ENCODE results near the gene WNT5A.

WNT5A gene

DNA sequence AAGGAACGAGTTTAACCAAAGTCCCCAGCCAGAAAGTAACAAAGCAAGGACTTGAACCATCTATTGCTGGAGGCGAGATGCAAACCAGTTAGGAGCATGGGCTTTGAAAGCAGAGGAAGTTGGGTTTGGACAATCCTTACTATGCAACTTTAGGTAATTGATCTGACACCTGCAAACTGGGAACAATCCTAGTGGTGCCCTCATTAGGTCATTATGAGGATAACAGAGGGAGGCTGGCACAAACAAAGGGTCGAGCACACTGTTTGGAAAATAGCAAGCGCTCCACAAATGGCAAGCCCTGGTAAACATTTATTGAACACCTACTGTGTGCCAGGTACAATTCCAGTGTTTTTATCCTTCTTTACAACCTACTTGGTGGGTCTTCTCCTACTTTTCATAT lies 45.6 kb downstream of the WNT5A start:
- Histone ChIP-seq H3K4me3 (ENCODE audit: low read depth, low read length) (no peak overlapping the region), H3K4me1 (ENCODE audit: control insufficient read depth, insufficient read depth, low read length) (no peaks in the 10 kb centered on the region), H3K36me3 (ENCODE audit: control insufficient read depth in 2 of 2, insufficient read depth in 1 of 2, low read length in 2 of 2) (no peaks in the 10 kb centered on the region), H3K9me3 (ENCODE audit: control insufficient read depth, insufficient read depth, low read depth, low read length) (no peaks in the 10 kb centered on the region), H3K27ac (ENCODE audit: extremely low read depth, low read depth, low read length) (no peak overlapping the region)
- CTCF ChIA-PET = no interaction called here
- POLR2A ChIA-PET = no interaction called here
- TF ChIP-seq ZNF510 (tag by site-specific recombination; IDR thresholded peaks at IDR 0.05; ENCODE audit: insufficient replicate concordance) (peak; percentile 41), BCL6B (tag by site-specific recombination; IDR thresholded peaks at IDR 0.05) (no peak)

- no peak overlapping the region for H3K4me3 ChIP-seq (ENCODE audit: low read depth, low read length)
- H3K36me3 ChIP-seq (ENCODE audit: control insufficient read depth in 2 of 2, insufficient read depth in 1 of 2, low read length in 2 of 2) = no peaks in the 10 kb centered on the region
- POLR2A ChIA-PET = no interaction called here
- TF ChIP-seq, protein P1, sequence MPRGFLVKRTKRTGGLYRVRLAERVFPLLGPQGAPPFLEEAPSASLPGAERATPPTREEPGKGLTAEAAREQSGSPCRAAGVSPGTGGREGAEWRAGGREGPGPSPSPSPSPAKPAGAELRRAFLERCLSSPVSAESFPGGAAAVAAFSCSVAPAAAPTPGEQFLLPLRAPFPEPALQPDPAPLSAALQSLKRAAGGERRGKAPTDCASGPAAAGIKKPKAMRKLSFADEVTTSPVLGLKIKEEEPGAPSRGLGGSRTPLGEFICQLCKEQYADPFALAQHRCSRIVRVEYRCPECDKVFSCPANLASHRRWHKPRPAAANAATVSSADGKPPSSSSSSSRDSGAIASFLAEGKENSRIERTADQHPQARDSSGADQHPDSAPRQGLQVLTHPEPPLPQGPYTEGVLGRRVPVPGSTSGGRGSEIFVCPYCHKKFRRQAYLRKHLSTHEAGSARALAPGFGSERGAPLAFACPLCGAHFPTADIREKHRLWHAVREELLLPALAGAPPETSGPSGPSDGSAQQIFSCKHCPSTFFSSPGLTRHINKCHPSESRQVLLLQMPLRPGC (tag by site-specific recombination; IDR thresholded peaks at IDR 0.05) = no peak
- TF ChIP-seq ZNF391 (tag by site-specific recombination; IDR thresholded peaks at IDR 0.05; ENCODE audit: borderline replicate concordance, low read depth) (no peak), ZNF626 (tag by site-specific recombination; IDR thresholded peaks at IDR 0.05) (no peak), ZNF558 (tag by site-specific recombination; IDR thresholded peaks at IDR 0.05) (no peak), ZNF26 (tag by site-specific recombination; IDR thresholded peaks at IDR 0.05) (no peak), ZFHX2 (tag by site-specific recombination; conservative IDR thresholded peaks at IDR 0.05) (no peak), ZNF366 (tag by site-specific recombination; conservative IDR thresholded peaks at IDR 0.05) (no peak), HOXC10 (CRISPR knock-in tag; IDR thresholded peaks at IDR 0.05) (no peak), REPIN1 (tag by site-specific recombination; IDR thresholded peaks at IDR 0.05; ENCODE audit: low read depth) (no peak), ZNF221 (tag by site-specific recombination; IDR thresholded peaks at IDR 0.05; ENCODE audit: borderline replicate concordance) (no peak), SALL2 (tag by site-specific recombination; IDR thresholded peaks at IDR 0.05; ENCODE audit: borderline replicate concordance) (no peak), KLF1 (tag by site-specific recombination; IDR thresholded peaks at IDR 0.05) (no peak), TRIM28 (IDR thresholded peaks at IDR 0.05; ENCODE audit: borderline replicate concordance, low read length) (no peak), ZNF514 (tag by site-specific recombination; IDR thresholded peaks at IDR 0.05) (no peak), ZNF624 (tag by site-specific recombination; IDR thresholded peaks at IDR 0.05) (no peak), ZNF571 (tag by site-specific recombination; IDR thresholded peaks at IDR 0.05) (no peak)
- TF ChIP-seq, protein P2, sequence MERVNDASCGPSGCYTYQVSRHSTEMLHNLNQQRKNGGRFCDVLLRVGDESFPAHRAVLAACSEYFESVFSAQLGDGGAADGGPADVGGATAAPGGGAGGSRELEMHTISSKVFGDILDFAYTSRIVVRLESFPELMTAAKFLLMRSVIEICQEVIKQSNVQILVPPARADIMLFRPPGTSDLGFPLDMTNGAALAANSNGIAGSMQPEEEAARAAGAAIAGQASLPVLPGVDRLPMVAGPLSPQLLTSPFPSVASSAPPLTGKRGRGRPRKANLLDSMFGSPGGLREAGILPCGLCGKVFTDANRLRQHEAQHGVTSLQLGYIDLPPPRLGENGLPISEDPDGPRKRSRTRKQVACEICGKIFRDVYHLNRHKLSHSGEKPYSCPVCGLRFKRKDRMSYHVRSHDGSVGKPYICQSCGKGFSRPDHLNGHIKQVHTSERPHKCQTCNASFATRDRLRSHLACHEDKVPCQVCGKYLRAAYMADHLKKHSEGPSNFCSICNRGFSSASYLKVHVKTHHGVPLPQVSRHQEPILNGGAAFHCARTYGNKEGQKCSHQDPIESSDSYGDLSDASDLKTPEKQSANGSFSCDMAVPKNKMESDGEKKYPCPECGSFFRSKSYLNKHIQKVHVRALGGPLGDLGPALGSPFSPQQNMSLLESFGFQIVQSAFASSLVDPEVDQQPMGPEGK (tag by site-specific recombination; IDR thresholded peaks at IDR 0.05) = no peak
- TF ChIP-seq, protein P3, sequence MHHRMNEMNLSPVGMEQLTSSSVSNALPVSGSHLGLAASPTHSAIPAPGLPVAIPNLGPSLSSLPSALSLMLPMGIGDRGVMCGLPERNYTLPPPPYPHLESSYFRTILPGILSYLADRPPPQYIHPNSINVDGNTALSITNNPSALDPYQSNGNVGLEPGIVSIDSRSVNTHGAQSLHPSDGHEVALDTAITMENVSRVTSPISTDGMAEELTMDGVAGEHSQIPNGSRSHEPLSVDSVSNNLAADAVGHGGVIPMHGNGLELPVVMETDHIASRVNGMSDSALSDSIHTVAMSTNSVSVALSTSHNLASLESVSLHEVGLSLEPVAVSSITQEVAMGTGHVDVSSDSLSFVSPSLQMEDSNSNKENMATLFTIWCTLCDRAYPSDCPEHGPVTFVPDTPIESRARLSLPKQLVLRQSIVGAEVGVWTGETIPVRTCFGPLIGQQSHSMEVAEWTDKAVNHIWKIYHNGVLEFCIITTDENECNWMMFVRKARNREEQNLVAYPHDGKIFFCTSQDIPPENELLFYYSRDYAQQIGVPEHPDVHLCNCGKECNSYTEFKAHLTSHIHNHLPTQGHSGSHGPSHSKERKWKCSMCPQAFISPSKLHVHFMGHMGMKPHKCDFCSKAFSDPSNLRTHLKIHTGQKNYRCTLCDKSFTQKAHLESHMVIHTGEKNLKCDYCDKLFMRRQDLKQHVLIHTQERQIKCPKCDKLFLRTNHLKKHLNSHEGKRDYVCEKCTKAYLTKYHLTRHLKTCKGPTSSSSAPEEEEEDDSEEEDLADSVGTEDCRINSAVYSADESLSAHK (tag by site-specific recombination; IDR thresholded peaks at IDR 0.05) = no peak
- TF ChIP-seq, protein P4, sequence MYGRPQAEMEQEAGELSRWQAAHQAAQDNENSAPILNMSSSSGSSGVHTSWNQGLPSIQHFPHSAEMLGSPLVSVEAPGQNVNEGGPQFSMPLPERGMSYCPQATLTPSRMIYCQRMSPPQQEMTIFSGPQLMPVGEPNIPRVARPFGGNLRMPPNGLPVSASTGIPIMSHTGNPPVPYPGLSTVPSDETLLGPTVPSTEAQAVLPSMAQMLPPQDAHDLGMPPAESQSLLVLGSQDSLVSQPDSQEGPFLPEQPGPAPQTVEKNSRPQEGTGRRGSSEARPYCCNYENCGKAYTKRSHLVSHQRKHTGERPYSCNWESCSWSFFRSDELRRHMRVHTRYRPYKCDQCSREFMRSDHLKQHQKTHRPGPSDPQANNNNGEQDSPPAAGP (tag by site-specific recombination; IDR thresholded peaks at IDR 0.05) = no peak
- H3K27ac ChIP-seq (ENCODE audit: extremely low read depth, low read depth, low read length) = no peak overlapping the region
- H3K4me1 ChIP-seq (ENCODE audit: control insufficient read depth, insufficient read depth, low read length) = no peaks in the 10 kb centered on the region
- CTCF ChIA-PET = no interaction called here
- H3K9me3 ChIP-seq (ENCODE audit: control insufficient read depth, insufficient read depth, low read depth, low read length) = no peaks in the 10 kb centered on the region
These were observed 46.9 kb downstream of the WNT5A start for GRCh38 chr3:55440104-55440708.

All from HEK293 (cell line).